Activated CD4-positive, alpha-beta T cell treated with anti-CD3 and anti-CD28 coated beads for 36 hours (primary cell): Measurements from ENCODE around the gene COL5A1. TPM values are rescaled to one million over a fixed set of nuclear protein-coding genes. Genes with fewer than 3 reads are reported as not detected.
"Not testable (repeated sequence)": the region's sequence is repeated elsewhere in the genome, so short reads cannot be mapped to it uniquely, and the experiment has no call there.

Source experiments
- ATAC-seq: fragments of 200-7000 bp; cut with Tn5 transposase; one replicate; pipeline ENCODE4 v1.10.0; 2021; ENCODE audit warnings: mild to moderate bottlenecking, moderate library complexity
- CTCF ChIA-PET: fragments of 350-600 bp; sonication (Branson Sonifier 250); formaldehyde crosslinking; loops from one replicate; lab custom pipeline; 2021; ENCODE audit warnings: antibody characterized with exemption; lab: Charles Lee
- POLR2A ChIA-PET: fragments of 350-600 bp; sonication (Branson Sonifier 250); formaldehyde crosslinking; loops from one replicate; lab custom pipeline; 2021; ENCODE audit warnings: antibody characterized with exemption, inconsistent platforms; lab: Charles Lee
- DNase-seq: peaks from one replicate; pipeline ENCODE4 v3.0.0-alpha.2; 2020
- H3K27ac Mint-ChIP-seq: one replicate; pipeline ENCODE4 v1.8.0; 2021; ENCODE audit warnings: mixed read lengths
- H3K27me3 Mint-ChIP-seq: one replicate; pipeline ENCODE4 v1.8.0; 2021; ENCODE audit warnings: mixed read lengths
- H3K36me3 Mint-ChIP-seq: one replicate; pipeline ENCODE4 v1.8.0; 2021; ENCODE audit warnings: low read depth, mixed read lengths
- H3K4me1 Mint-ChIP-seq: one replicate; pipeline ENCODE4 v1.8.0; 2021; ENCODE audit warnings: mixed read lengths
- H3K4me3 Mint-ChIP-seq: one replicate; pipeline ENCODE4 v1.8.0; 2021; ENCODE audit warnings: mild to moderate bottlenecking, moderate library complexity, mixed read lengths
- H3K9me3 Mint-ChIP-seq: one replicate; pipeline ENCODE4 v1.8.0; 2021; ENCODE audit warnings: low read depth, mixed read lengths
- intact Hi-C, 2 experiments: fragments of 100-400 bp; cut with DNase I in 1 of 2; cut with micrococcal nuclease in 1 of 2; formaldehyde crosslinking; loops; one replicate each; pipeline versions ENCODE4 v1.14.2 to v1.15.1; 2022 to 2024; cut with DNase I, micrococcal nuclease
- total RNA-seq, 2 experiments: library from RNA; stranded (reverse); gene quantifications; one replicate each; pipeline ENCODE4 v1.2.3, GENCODE V29; 2021

The COL5A1 gene
- total RNA-seq, 2 experiments from 2014 or later = 0.07 to 0.16 TPM

GRCh38 chr9:134666831-134667230, 25.2 kb downstream of the COL5A1 start:
- Mint-ChIP-seq H3K27ac (no peak overlapping the region), H3K36me3 (no peaks in the 10 kb centered on the region), H3K27me3 (peaks cover 4% of the 10 kb centered on the region), H3K4me1 (no peaks in the 10 kb centered on the region), H3K9me3 (no peaks in the 10 kb centered on the region), H3K4me3 (no peak overlapping the region)
- DNase-seq = no peak
- intact Hi-C loops = no loop called here
- POLR2A ChIA-PET = no interaction called here
- CTCF ChIA-PET = no interaction called here
- ATAC-seq = peak; percentile 61

- CTCF ChIA-PET, intact Hi-C loops, DNase-seq, H3K4me3 Mint-ChIP-seq, ATAC-seq, H3K4me1 Mint-ChIP-seq, H3K27ac Mint-ChIP-seq, H3K9me3 Mint-ChIP-seq, H3K36me3 Mint-ChIP-seq, H3K27me3 Mint-ChIP-seq, POLR2A ChIA-PET: not testable (repeated sequence)
Observed at GRCh38 chr9:134668977-134669376, 27.4 kb downstream of the COL5A1 start.

- POLR2A ChIA-PET = no interaction called here
- Mint-ChIP-seq H3K9me3 (peaks cover 4% of the 10 kb centered on the region), H3K27me3 (peaks cover 4% of the 10 kb centered on the region), H3K4me1 (no peaks in the 10 kb centered on the region), H3K36me3 (no peaks in the 10 kb centered on the region), H3K27ac (no peak overlapping the region), H3K4me3 (no peak overlapping the region)
- intact Hi-C loops = no loop called here
- CTCF ChIA-PET = no interaction called here
- DNase-seq (no peak), ATAC-seq (no peak)
Observed at GRCh38 chr9:134669399-134669955, 27.9 kb downstream of the COL5A1 start.

GRCh38 chr9:134670042-134670525, 28.5 kb downstream of the COL5A1 start:
- no peaks in the 10 kb centered on the region for H3K36me3 Mint-ChIP-seq
- H3K4me1 Mint-ChIP-seq = no peaks in the 10 kb centered on the region
- ATAC-seq (no peak), DNase-seq (no peak)
- H3K27ac Mint-ChIP-seq = no peak overlapping the region
- H3K4me3 Mint-ChIP-seq = no peak overlapping the region
- intact Hi-C loops = no loop called here
- ChIA-PET CTCF (no interaction called here), POLR2A (no interaction called here)
- H3K27me3 Mint-ChIP-seq = peaks cover 4% of the 10 kb centered on the region
- H3K9me3 Mint-ChIP-seq = peaks cover 5% of the 10 kb centered on the region

GRCh38 chr9:134670851-134671281, 29.3 kb downstream of the COL5A1 start:
- no peaks in the 10 kb centered on the region for H3K4me1 Mint-ChIP-seq
- intact Hi-C loops = no loop called here
- CTCF ChIA-PET = no interaction called here

GRCh38 chr9:134671341-134672113, 29.9 kb downstream of the COL5A1 start:
- peaks cover 15% of the 10 kb centered on the region for H3K9me3 Mint-ChIP-seq
- H3K27ac Mint-ChIP-seq = no peak overlapping the region
- DNase-seq = no peak
- intact Hi-C loops = no loop called here
- no peaks in the 10 kb centered on the region for H3K4me1 Mint-ChIP-seq
- H3K36me3 Mint-ChIP-seq = no peaks in the 10 kb centered on the region
- ChIA-PET POLR2A (no interaction called here), CTCF (no interaction called here)
- no peak overlapping the region for H3K4me3 Mint-ChIP-seq
- ATAC-seq = no peak
- peaks cover 4% of the 10 kb centered on the region for H3K27me3 Mint-ChIP-seq

More at GRCh38 chr9:134670851-134671281, 29.3 kb downstream of the COL5A1 start:
- POLR2A ChIA-PET = no interaction called here
- DNase-seq (no peak), ATAC-seq (no peak)
- peaks cover 9% of the 10 kb centered on the region for H3K9me3 Mint-ChIP-seq
- H3K36me3 Mint-ChIP-seq = no peaks in the 10 kb centered on the region
- H3K27ac Mint-ChIP-seq = no peak overlapping the region
- H3K27me3 Mint-ChIP-seq = peaks cover 4% of the 10 kb centered on the region
- H3K4me3 Mint-ChIP-seq = no peak overlapping the region

- intact Hi-C loops = no loop called here
- Mint-ChIP-seq H3K4me3 (no peak overlapping the region), H3K4me1 (no peaks in the 10 kb centered on the region), H3K27ac (no peak overlapping the region), H3K9me3 (peaks cover 16% of the 10 kb centered on the region), H3K27me3 (peaks cover 2% of the 10 kb centered on the region), H3K36me3 (no peaks in the 10 kb centered on the region)
- CTCF ChIA-PET = no interaction called here
- ATAC-seq (no peak), DNase-seq (no peak)
- POLR2A ChIA-PET = no interaction called here
Observed at GRCh38 chr9:134676361-134676760, 34.8 kb downstream of the COL5A1 start.

GRCh38 chr9:134676886-134677285, 35.3 kb downstream of the COL5A1 start:
- CTCF ChIA-PET = no interaction called here
- POLR2A ChIA-PET = no interaction called here
- Mint-ChIP-seq H3K4me3 (no peak overlapping the region), H3K4me1 (no peaks in the 10 kb centered on the region), H3K36me3 (no peaks in the 10 kb centered on the region), H3K27ac (no peak overlapping the region), H3K27me3 (no peaks in the 10 kb centered on the region), H3K9me3 (peaks cover 16% of the 10 kb centered on the region)
- intact Hi-C loops = no loop called here
- no peak for DNase-seq
- ATAC-seq = no peak

DNA sequence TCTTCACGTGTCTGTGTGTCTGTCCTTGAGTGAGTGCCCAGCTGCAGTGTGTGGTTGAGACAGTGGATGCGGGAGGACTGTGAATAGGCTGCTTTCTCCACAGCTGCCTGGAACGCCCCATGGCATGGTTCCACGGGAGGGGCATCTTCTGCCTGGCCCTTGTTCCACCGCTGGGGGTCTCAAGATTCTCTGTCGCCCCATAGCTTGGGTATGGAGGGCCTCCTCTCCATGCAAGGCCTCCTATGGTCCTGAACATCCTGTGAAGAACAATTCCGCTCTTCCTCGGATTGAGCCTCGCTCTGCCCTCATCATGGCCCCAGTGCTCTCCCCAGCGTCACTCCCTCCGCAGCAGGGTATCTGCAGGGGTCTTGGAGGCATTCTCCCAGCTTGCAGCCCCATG, 36.1 kb downstream of the COL5A1 start:
- Mint-ChIP-seq H3K27ac (no peak overlapping the region), H3K4me3 (no peak overlapping the region), H3K36me3 (no peaks in the 10 kb centered on the region), H3K27me3 (no peaks in the 10 kb centered on the region), H3K4me1 (no peaks in the 10 kb centered on the region), H3K9me3 (peaks cover 16% of the 10 kb centered on the region)
- no peak for ATAC-seq
- intact Hi-C loops = no loop called here
- POLR2A ChIA-PET = no interaction called here
- CTCF ChIA-PET = no interaction called here
- DNase-seq = no peak

DNA sequence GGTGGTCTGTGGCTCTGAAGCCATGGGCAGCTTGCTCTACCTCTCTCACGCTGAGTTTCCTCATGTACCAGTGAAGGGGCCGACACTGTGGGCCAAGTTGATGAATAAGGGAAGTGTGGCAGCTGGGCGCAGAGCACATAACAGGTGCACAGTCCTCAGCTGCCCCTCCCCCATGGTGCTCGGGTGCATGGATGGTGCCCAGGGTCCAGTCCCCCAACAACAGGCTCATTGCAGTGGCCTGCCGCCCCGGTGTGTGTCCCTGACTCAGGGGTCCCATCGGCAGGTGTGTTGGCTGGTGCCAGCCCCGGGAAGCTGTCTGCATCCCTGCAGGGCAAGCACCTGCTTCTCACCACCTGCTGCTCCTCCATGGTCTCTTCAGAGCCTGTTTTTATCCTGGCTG, 36.6 kb downstream of the COL5A1 start:
- no peak for DNase-seq

DNA sequence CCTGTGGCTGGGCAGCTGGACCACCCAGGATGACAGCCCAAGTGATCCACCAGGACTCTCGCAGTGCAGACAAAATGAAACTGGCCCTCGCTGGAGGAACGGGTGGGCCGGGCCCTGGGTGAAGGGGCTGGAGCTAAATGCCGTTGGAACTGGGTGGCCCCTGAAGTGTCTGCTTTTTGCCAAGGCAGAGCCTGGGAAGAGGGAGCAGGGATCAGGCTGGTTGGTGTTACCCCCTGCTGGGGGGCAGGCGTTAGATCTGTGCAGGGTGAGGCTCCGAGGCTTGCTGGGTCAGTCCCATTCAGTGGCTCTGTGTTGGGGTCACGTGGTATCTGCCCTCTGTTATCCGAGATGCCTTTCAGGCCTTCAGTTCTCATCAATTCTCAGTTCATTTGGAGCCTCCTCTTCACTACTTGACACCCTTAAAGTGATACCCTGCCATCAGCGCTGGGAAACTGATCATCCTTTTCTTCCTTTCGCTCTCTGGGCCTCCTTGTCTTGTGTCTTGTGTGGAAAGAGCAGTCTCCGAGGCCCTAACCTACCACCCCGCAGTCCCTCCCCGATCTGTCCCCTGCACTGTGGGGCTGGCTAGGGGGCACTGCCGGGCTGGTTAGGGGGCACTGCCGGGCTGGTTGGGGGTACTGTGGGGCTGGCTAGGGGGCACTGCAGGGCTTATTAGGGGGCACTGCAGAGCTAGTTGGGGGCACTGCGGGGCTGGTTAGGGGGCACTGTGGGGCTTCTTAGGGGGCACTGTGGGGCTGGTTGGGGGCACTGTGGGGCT, 37.3 kb downstream of the COL5A1 start:
- Mint-ChIP-seq H3K9me3 (peaks cover 16% of the 10 kb centered on the region), H3K36me3 (no peaks in the 10 kb centered on the region), H3K4me1 (no peaks in the 10 kb centered on the region), H3K4me3 (no peak overlapping the region), H3K27me3 (no peaks in the 10 kb centered on the region), H3K27ac (no peak overlapping the region)
- intact Hi-C loops = no loop called here
- POLR2A ChIA-PET = no interaction called here
- DNase-seq (no peak), ATAC-seq (no peak)
- CTCF ChIA-PET = no interaction called here

More for the DNA sequence above, 36.6 kb downstream of the COL5A1 start:
- H3K27ac Mint-ChIP-seq = no peak overlapping the region
- no peaks in the 10 kb centered on the region for H3K27me3 Mint-ChIP-seq
- ChIA-PET CTCF (no interaction called here), POLR2A (no interaction called here)
- H3K4me3 Mint-ChIP-seq = no peak overlapping the region
- intact Hi-C loops = no loop called here
- H3K4me1 Mint-ChIP-seq = no peaks in the 10 kb centered on the region
- no peak for ATAC-seq
- H3K36me3 Mint-ChIP-seq = no peaks in the 10 kb centered on the region
- H3K9me3 Mint-ChIP-seq = peaks cover 16% of the 10 kb centered on the region
